ENCODE data around the gene USH1G.

Gene USH1G

DNA sequence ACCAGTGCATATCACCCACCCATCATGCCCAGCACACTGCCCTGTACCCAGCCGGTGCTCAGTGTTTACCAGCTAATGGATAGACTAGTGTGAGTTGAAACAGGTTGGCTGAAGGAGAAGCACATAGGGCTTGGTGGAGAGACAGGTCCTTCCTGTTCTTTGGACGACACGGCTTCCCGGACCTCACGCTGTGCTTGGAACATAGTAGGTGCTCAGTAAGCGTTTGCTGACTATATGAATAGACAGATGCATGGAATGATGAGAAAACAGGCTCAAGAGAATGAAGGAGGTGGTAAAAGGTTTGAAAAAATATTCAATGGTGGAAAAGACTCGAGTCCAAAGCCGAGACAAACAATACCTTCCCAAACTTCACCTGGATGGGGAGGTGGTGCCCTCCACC, 22.8 kb downstream of the USH1G start:
- DNase-seq: no peak

- DNase-seq: no peak
Observed at GRCh38 chr17:74898376-74898946, 24.6 kb downstream of the USH1G start.

GRCh38 chr17:74893936-74894671, 29.0 kb downstream of the USH1G start:
- no peak for DNase-seq

DNA sequence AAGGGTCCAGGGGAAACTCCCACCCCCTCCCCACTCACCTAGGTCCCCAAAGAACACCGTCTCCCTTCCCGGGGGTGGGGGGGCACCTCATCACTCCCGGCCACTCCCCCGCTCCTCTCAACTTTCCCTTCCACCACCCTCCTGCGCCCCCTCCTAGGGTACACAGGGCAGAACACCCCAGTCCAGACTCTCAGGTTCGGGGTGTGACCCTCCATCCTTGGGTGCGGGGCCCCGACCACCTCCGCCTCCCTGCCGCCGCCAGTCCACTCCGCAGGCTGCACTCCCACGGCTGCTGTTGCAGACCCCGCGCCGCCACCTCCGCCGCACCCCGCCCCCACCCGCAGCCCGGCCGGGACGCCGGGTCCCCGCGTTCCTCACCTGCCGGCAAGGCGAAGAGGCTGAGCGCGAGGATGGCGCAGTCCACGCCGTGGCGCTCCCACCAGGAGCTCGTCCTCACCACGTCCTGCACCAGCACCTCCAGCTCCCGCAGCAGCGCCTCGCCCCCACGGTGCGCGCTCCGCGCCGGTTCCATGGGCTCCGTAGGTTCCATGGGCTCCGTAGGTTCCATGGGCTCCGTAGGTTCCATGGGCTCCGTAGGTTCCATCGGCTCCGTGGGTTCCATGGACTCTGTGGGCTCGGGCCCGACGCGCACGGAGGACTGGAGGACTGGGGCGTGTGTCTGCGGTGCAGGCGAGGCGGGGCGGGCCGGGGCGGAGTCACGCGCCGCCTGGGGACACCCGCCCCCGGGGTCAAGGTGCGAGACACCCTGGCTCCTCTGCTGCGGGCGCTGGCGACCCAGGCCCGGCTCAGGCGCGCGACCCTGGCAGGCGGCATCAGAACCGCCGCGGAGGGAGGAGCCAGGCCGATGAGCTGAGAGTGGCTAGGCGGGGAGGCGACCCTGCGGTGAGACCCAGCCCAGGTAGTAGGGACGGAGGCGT, 29.8 kb downstream of the USH1G start, which contains the start of gene FADS6:
FADS6 (minus strand) TSS at position 660 of the 938 bp plus-strand sequence; CDS start at position 622, 38 bp downstream.
- DNase-seq: no peak

GRCh38 chr17:74892013-74892841, 30.8 kb downstream of the USH1G start:
- no peak for DNase-seq

GRCh38 chr17:74890554-74890953, 32.5 kb downstream of the USH1G start:
- DNase-seq: no peak

DNA sequence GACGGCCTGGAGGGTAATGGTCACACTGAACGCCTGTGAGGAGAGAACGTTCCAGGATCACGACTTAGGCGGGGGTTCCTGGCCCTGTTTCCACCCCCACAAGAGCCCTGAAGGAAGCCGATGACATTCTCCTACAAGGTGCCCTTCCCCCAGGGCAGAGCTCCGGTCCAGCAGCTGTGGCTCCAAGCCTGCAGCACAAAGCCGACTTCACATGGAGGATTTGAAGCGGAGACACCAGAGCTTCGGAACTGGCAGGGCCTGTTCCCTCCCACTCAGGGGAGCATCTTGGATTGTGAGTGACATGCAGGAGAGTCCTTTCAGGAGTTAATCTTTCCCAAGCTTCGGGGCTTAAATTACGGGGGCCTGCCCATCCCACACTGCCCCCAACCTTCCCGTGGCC, 34.6 kb downstream of the USH1G start:
- DNase-seq: no peak

DNA sequence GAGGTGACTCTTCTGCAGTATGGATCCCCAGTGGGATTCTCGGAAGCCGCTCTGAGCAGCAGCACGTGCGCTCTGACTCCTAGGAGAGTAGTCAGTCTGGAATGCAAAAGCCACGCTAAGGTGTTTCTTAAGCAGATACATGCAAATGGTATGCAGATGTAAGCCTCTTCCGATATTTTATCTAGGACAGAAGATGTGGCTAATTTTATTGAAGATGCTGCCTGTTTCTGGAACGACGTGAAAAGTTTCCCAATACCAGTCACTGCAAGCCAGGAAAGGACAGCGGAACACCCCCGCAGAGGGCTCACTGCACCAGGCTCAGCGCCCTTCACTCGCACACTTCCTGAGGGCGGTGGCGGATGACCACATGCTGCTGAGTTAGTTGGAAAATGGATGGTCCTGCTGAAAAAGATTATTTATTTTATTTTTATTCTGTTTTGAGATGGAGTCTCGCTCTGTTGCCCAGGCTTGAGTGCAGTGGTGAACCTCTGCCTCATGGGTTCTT, 39.8 kb downstream of the USH1G start:
- DNase-seq: no peak

- no peak for DNase-seq
Observed at GRCh38 chr17:74882517-74883240, 40.4 kb downstream of the USH1G start.

DNA sequence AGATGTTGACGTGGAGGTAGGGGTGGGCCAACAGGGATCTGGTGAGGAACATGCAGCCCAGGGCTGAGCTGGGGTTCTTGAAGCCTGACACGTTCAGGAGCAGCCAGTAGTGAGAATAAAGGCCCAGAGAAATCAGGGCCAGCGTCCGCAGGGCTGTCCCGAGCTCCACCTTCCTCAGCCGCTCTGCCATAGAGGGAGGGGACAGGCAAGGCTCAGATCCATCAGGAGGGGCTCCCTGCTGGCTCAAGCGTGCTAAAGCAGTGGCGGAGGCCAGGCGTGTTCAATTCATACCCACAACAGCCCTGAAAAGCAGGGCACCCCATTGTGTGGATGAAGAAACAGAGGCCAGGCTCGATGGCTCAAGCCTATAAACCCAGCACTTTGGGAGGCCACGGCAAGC, 42.0 kb downstream of the USH1G start:
- DNase-seq: no peak

DNA sequence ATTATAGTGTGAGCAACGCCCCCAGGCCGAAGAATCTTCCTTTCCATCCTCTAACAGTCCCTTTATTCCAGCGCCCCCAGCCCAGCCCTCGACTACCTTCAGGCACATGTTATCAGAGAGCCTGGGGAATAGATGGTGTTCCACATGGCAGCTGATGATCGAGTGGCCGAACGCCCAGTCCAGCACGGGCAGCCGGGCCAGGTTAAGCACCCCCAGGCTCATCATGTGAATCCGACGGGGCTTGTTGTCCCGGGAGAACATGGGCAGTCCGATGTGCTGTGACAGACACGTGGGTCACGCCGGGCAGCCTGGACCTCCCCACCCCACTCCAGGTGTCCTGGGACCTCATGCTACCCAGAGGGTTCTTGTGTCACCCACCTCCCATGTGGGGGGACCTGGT, 43.7 kb downstream of the USH1G start:
- DNase-seq: no peak

GRCh38 chr17:74878658-74879057, 44.4 kb downstream of the USH1G start:
- no peak for DNase-seq

GRCh38 chr17:74877592-74878548, 45.2 kb downstream of the USH1G start:
- DNase-seq: no peak

DNA sequence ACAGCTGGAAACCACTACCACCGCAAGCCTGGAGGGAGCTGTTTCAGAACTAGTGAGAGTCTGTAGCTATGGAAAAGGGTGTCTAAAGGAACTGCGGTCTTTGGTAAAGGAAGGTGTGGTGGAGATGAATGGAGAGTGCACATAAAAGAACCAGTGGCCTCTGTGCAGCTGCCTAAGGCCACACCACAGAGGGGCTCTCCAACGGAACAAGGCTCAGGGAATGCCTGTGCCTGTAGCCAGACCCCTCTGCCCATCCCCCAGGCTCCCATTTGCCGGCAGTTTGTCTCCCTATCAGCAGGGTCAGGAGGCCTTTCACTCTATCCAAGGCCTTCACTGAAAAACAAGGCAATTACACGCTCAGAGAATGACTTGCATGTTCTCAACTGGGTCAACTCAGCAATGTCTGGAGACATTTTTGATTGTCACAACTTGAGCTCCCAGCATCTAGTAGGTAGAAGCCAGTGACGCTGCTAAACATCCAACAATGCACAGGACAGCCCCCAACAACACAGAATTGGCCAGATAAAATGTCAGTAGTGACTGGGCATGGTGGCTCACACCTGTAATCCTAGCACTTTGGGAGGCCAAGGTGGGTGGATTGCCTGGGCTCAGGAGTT, 47.0 kb downstream of the USH1G start:
- no peak for DNase-seq

DNA sequence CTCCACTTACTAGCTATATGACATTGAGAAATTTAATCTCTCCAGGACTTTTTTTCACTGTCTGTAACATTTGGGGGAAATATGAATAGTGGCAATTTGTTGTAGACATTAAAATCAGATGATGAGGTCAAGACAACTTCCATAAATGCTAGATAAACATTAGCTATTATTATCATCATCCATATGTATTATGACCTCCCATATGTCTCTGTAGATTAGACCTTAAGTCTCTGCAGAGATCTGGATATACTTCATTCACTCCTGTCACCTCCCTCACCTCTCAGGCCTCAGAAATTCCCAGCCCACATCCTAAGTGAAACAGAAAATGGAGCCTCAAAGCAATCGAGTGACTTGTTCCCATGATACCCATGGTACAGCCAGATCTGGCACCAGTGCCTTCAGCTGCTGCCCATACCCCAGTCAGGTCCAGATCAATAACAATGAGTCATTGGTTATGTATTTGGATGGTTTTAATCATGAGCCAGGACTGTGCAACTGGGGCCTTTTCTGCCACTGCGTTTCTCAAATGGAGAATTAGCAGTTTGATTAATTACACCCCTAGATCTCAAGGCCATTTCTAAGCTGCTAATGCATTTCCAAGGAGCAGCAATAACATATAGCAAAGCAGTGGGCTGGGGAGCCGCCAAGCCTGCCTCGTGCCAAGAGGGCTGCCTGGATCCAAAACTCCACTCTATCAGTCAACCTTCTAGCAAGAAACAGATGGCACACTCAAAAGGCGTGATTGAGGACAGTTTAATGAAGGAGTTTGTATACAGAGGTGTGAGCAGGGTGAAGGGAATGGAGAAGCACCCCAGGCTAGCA, 47.7 kb downstream of the USH1G start:
- DNase-seq: peak; percentile 57

DNA sequence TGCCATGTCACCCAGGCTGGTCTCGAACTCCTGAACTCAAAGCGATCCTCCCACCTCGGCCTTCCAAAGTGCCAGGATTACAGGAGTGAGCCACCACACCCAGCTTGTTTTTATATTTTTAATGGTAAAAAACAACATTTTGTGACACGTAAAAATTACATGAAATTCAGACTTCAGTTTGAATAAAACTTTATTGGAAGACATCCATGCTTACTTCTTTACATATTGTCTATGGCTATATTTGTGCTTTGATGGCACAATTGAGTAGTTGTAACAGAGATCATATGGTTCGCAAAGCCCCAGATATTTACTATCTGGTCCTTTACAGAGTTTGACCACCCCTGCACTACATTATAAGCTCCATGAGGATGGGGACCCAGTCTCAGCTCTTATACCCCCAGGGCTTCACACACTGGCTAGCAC, 48.4 kb downstream of the USH1G start:
- no peak for DNase-seq

DNA sequence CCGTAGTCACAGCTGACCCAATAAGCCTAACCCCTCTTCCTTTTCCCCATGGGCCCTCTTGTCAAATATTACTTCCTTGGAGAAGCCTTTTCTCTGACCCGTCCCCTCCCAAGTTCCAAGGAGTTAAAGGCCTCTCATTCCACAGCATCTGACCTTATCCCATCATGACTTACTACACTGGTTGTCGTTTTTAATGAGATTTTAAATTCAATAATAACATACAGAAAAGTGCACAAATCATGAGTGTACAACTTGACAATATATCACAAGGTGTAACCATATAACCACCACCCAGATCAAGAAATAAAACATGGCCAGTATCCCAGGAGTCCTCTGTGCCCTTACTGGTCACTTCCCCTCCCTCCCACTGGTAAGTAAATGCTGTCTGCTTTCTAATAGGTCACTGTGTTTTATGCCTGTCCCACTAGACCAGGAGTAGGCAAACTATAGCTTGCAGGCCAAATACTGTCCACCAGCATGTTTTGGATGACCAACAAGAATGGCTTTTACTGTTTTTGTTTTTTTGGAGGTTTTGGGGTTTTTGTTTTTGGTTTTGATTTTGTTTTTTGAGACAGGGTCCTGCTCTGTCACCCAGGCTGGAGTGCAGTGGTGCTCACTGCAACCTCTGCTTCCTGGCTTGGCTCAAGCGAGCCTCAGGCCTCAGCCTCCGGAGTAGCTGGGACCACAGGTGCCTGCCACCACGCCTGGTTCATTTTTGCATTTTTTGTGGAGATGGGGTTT, 49.0 kb downstream of the USH1G start:
- DNase-seq: no peak
